HG03175 (cell line): Measurements from ENCODE around the gene ABHD11.

Experiments
- ATAC-seq: cut with Tn5 transposase; IDR thresholded peaks from one replicate; pipeline ENCODE4 v1.9.1; 2021; ENCODE audit warnings: mild to moderate bottlenecking, moderate library complexity; ENCODE audit not compliant: unreplicated experiment

The ABHD11 gene

GRCh38 chr7:73702226-73702625, 36.4 kb downstream of the ABHD11 start:
- ATAC-seq = no peak

DNA sequence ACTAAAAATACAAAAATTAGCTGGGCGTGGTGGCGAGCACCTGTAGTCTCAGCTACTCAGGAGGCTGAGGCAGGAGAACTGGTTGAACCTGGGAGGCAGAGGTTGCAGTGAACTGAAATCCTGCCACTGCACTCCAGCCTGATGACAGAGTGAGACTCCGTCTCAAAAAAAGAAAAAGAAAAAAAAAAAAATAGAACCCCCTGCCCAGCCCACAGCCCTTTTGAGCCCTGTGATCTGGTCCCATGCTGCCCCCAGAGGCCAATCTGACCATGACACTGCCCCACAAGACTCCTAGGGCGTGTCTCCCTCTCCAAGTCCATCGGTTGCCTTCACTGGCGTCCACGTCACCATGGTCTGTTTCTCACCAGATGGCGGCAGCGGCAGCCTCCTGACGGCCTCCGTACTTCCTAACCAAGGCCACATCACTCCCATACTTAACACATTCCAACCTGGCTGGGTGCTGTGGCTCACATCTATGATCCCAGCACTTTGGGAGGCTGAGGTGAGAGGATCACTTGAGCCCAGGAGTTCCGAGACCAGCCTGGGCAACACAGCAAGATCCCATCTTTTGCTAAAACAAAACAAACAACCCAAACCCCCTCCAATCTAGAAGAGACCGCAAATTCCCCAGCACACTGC, 37.1 kb downstream of the ABHD11 start:
- no peak for ATAC-seq

GRCh38 chr7:73700581-73701134, 37.9 kb downstream of the ABHD11 start:
- no peak for ATAC-seq

DNA sequence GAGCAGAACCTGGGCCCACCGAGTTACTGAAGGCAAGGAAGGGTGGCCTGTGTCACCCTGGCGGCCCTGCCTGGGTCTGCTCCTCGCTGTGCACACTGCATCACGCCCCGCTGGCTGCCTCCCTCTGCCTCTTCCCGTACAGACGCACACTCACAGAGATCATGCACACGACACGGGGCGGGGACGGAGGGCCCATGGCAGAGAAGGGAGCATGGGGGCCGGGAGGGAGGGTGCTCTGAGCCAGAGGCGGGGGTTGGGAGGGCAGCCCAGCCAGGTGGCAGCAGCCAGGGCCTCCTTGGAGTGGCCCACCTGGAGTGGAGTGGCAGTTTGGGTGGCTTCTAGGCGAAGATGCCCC, 38.6 kb downstream of the ABHD11 start:
- no peak for ATAC-seq

- no peak for ATAC-seq
Measured at GRCh38 chr7:73699370-73700068, 39.1 kb downstream of the ABHD11 start.

GRCh38 chr7:73698410-73698809, 40.2 kb downstream of the ABHD11 start:
- ATAC-seq = no peak

DNA sequence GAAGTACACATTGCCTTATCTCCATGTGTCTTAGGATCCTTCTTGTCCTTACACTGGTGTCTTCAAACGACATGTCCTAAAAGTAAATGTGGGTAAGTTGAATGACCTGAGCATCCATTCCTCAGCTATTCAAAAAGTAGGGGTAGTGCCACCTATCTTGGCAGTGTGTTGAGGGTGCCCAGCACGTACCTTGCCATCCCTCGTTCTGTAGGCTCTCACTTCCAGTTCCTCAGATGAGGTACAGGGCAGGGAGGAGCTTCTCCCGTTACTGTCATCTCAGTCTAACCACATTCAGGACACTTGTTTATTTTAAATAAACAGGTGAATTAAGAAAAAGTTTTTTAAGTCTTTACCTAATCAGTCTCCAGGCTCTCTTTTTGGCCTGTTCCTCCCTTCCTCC, 42.2 kb downstream of the ABHD11 start:
- ATAC-seq = no peak

DNA sequence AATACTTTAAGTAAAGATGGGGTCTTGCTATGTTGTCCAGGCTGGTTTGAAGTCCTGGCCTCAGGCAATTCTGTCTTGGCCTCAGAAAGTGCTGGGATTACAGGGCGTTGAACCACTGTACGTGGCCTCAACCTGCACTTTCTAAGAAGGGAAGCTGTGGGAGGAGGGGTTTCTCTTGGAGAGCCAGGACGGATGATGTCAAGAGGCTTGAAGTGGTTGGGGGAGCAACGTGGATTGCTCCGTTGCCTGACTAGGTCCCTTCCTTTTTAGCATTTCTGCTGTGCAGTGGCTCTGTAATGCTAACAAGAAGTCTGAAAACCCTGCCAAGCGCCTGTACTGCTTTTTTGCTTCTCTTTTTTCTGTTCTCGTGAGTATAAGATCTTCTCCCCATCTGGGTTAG, 48.0 kb downstream of the ABHD11 start:
- no peak for ATAC-seq

GRCh38 chr7:73688288-73688687, 50.3 kb downstream of the ABHD11 start:
- no peak for ATAC-seq
